ENCODE results near the gene SLC22A1.

- TF ChIP-seq CTCF (IDR thresholded peaks at IDR 0.05), result no peak
- TF ChIP-seq POLR2A (IDR thresholded peaks at IDR 0.05), result no peak
These were observed 27.7 kb upstream of the SLC22A1 start for GRCh38 chr6:160093946-160094345.
